Left ventricle myocardium inferior (tissue), 1 donor: ENCODE measurements around the gene COL16A1. TPM values are rescaled to one million over a fixed set of nuclear protein-coding genes. Genes with fewer than 3 reads are reported as not detected.

ENCODE experiments used
- DNase-seq: peaks from one replicate; pipeline ENCODE4 v3.0.0-alpha.2; 2020
- H3K27ac ChIP-seq: fragments of 200-600 bp; replicated peaks from 2 replicates; pipeline ENCODE4 v1.8.0; 2021
- H3K27me3 ChIP-seq: fragments of 200-600 bp; 2 replicates; pipeline ENCODE4 v1.8.0; 2021; ENCODE audit warnings: low read depth
- H3K36me3 ChIP-seq: fragments of 200-600 bp; 2 replicates; pipeline ENCODE4 v1.8.0; 2021
- H3K4me1 ChIP-seq: fragments of 200-600 bp; 2 replicates; pipeline ENCODE4 v1.8.0; 2021
- H3K4me3 ChIP-seq: fragments of 200-600 bp; 2 replicates; pipeline ENCODE4 v1.8.0; 2021; ENCODE audit warnings: mild to moderate bottlenecking, moderate library complexity
- H3K9me3 ChIP-seq: fragments of 200-600 bp; replicated peaks from 2 replicates; pipeline ENCODE4 v1.8.0; 2021
- CTCF ChIP-seq: fragments of 200-600 bp; IDR thresholded peaks from 2 replicates; pipeline ENCODE4 v1.8.0; 2021; ENCODE audit warnings: antibody characterized with exemption, mild to moderate bottlenecking, borderline replicate concordance
- intact Hi-C: fragments of 100-400 bp; cut with micrococcal nuclease; formaldehyde crosslinking; loops from one replicate; pipeline ENCODE4 v1.11.0; 2022
- total RNA-seq: library from RNA; stranded (reverse); fragmentation: NEBNext Ultra II Directional; extraction: Animal tissue kit (Norgen Biotek cat#: 25700); gene quantifications from one replicate; pipeline ENCODE4 v1.2.1, GENCODE V29; 2021
- donor health status: DM: no; HTN: yes; CAD: no; lungs with severe emphysema.

Gene COL16A1
- total RNA-seq, 1 donor from 2014 or later, result 18.3 TPM

DNA sequence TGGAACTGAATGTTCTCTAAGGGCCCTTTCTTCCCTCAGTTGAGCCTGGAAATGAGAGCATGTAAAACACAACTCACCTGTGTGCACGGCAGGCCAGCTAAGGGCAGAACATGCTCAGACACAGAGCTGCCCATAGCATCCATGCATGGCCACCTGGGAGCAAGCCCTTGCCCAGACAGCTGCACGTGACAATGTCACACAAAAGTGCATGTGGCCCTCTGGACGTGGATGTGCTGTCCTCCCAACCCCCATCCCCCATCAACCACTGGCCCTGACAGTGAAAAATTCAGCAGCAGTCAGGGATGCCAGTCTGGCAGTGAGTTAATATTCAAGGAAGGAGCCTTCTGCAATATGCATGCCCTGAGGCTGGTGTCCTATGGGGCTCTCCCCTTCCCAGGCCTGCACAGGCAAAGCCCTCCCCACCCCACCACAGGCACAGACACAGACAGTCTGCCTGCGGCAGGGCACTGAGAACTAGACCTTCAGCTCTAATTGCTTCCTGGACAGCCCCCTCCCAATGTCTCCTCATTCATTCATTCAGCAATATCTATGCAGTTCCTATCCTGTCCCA, 14.6 kb upstream of the COL16A1 start:
- H3K27me3 ChIP-seq, result peaks cover 24% of the 10 kb centered on the region
- no peak for DNase-seq
- no peaks in the 10 kb centered on the region for H3K9me3 ChIP-seq
- H3K36me3 ChIP-seq, result no peaks in the 10 kb centered on the region
- TF ChIP-seq CTCF, result no peak
- no peak overlapping the region for H3K27ac ChIP-seq
- peaks cover 27% of the 10 kb centered on the region for H3K4me1 ChIP-seq
- no peak overlapping the region for H3K4me3 ChIP-seq
- intact Hi-C loops, result loop anchor here (10.0 kb wide), 1 partner anchor 66 kb away; no protein-coding TSS in a partner anchor

GRCh38 chr1:31717341-31717740, 13.5 kb upstream of the COL16A1 start:
- Histone ChIP-seq H3K9me3 (no peaks in the 10 kb centered on the region), H3K4me3 (no peak overlapping the region), H3K4me1 (peaks cover 38% of the 10 kb centered on the region), H3K27me3 (peaks cover 20% of the 10 kb centered on the region), H3K36me3 (no peaks in the 10 kb centered on the region), H3K27ac (no peak overlapping the region)
- no peak for TF ChIP-seq CTCF
- no peak for DNase-seq
- intact Hi-C loops, result loop anchor here (10.0 kb wide), 1 partner anchor 67 kb away; no protein-coding TSS in a partner anchor

- Histone ChIP-seq H3K9me3 (no peaks in the 10 kb centered on the region), H3K27me3 (peaks cover 10% of the 10 kb centered on the region), H3K4me3 (peak overlapping the region; percentile 69), H3K4me1 (peaks cover 42% of the 10 kb centered on the region), H3K27ac (peak overlapping the region; percentile 99), H3K36me3 (no peaks in the 10 kb centered on the region)
- peak; percentile 25 for TF ChIP-seq CTCF
- DNase-seq, result no peak
- intact Hi-C loops, result loop anchor here (10.0 kb wide), 1 partner anchor 69 kb away; no protein-coding TSS in a partner anchor
Observed at GRCh38 chr1:31715873-31716220, 12.0 kb upstream of the COL16A1 start.

- intact Hi-C loops, result loop anchor here (10.0 kb wide), 1 partner anchor 70 kb away; no protein-coding TSS in a partner anchor
- Histone ChIP-seq H3K4me1 (peaks cover 42% of the 10 kb centered on the region), H3K27me3 (peaks cover 4% of the 10 kb centered on the region), H3K27ac (peak overlapping the region; percentile 99), H3K4me3 (peak overlapping the region; percentile 69), H3K36me3 (no peaks in the 10 kb centered on the region), H3K9me3 (no peaks in the 10 kb centered on the region)
- peak; percentile 95 for DNase-seq
- peak; percentile 94 for TF ChIP-seq CTCF
Observed at GRCh38 chr1:31715087-31715872, 11.5 kb upstream of the COL16A1 start.

DNA sequence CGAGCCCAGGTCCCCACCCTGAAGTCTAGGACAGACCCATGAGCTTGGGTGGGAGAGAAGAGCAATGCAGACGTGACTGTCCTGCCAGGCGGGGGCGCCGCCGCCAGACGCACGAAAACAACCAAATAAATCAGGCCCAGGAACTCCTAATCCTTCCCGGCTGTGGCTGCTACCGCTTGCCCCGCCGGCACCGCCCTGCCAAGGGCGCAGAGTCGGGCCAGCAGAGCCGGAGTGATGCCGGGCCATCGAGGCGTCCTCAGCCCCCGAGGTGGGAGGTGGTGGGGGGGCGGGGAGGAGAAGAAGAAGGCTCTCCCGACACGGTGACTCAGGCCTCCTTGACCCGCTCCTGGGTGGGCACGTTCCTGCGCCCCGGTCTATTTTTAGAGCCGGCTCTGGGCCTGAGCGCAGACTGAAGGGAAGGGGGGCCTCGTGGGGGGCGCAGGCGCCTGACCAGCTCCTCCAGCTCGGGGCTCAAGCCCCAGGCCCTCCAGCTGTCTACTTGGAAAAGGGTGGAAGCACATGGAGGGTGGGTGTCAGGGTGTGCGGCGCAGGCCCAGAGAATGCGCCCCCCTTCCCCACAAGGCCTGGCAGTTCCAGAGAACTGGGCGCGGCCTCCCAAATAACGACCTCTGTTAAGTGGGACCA, 10.7 kb upstream of the COL16A1 start:
- H3K4me3 ChIP-seq, result peak overlapping the region; percentile 69
- DNase-seq, result peak; percentile 69
- H3K36me3 ChIP-seq, result no peaks in the 10 kb centered on the region
- no peaks in the 10 kb centered on the region for H3K9me3 ChIP-seq
- H3K4me1 ChIP-seq, result peaks cover 42% of the 10 kb centered on the region
- intact Hi-C loops, result loop anchor here (5.0 to 10.0 kb wide), 2 partner anchors 47 to 70 kb away; no protein-coding TSS in a partner anchor
- H3K27me3 ChIP-seq, result no peaks in the 10 kb centered on the region
- peak; percentile 59 for TF ChIP-seq CTCF
- H3K27ac ChIP-seq, result peak overlapping the region; percentile 99
